NCI-H187 (cell line): ENCODE results near the gene CLSTN2.

Source experiments
- DNase-seq, 2 experiments: peaks; one replicate each; lab custom pipeline; 2025; lab: John Stamatoyannopoulos, UW

The CLSTN2 gene

DNA sequence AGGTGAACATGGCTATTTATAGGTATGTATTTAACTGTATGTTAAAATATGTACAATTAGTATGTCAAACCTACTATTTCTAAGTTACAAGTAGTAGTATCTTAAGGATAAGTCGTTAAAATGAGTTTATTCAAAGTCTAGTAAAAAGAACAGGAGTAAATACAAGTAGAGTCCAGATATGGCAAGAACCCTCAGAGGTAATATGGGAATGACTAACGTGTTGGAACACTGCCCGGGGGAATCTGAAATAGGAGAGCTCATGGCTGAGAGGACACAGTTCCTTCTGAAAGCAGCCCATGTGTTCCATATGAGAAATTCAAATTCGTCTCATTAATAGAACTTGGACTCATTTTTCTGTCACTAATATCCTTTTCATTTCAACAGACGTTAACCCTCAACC lies 158.8 kb downstream of the CLSTN2 start:
- no peak for DNase-seq

DNA sequence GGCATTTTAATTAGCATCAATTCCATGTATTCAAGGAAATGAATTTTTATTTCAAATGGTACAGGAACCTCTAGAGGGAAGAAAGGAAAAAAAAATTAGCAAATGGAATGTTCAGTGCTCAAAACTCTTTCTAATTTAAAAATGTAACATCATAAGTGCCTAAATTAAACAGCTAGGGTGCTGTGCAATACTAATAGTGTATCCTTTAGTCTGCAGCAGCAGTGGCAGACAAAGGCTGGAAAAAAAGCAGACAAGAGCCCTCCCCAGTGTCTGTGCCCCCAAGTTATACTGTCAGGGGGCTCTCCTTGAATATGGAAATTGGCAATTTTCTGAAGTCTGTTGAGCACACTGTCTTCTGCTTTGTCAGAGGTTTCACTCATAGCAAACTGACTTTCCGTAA lies 159.5 kb downstream of the CLSTN2 start:
- no peak for DNase-seq

DNA sequence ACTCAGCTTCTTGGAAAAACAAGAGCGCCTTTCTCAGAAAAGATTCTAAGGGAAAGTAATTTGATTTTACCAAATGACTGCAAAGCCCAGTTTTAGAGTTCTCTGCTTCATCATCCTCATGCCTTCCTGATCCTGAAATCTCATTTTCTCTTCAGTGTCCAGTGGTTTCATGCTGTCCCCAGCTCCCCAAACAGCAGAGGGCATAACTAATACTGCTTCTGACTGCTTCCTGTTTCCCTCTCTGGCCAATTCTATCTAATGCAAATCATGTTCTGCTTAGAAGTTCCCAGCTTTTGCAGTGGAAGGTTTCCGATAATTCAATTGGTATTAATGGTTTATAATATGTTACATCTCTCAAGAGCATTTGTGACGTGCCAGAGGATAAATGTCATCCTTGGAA lies 161.1 kb downstream of the CLSTN2 start:
- no peak for DNase-seq

DNA sequence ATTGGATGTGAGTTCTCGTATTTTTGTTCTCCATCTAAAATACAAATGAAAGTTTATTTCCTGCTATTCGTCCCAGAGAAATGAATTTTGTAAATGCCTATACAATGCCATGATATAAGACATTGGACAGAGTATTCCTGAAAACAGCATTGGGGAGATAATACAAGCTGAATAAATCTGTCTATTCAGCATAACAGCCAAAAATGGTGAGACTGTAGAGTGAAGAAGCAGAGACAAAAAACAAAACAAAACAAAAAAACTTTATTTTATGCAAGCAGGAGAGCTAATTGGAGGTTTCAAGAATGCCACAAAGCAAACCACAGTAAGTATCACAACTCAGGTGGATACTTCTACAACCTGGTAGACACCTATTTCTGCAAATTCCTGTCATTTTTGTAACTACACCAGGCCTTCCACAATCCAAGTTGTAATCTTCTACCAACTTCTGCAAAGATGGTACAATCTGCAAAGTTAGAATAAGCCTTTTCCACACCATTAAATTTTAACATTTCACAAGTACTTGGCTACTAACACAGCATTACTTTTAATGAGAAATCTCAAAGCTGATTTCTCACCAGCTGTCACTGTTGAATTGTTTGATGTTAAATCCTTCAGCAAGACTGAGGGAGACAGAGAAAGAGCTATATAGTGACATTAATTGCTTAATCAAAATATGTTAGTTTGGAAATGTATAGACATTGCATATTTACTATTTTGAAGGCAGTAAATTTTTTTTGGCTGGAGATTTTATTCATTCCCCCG lies 163.1 kb downstream of the CLSTN2 start:
- no peak for DNase-seq

DNA sequence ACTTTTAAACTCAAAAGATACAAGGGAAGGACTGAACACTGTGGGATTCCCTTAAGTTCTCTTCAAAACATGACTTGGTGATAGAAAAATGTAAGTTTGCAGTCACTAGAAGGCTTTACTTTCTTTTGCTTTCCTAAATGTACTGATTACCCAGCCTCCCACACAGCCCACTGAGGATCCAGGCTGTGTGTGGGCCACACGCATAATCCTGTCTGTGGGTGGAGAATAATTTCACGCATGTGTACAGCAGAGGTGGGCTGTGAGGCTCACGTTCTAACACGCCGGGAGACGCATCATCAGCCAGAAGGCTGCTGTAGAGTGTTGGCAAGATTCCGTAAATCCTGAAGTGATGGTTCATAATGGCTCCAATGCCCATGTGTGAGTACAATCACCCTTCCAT lies 165.5 kb downstream of the CLSTN2 start:
- DNase-seq: no peak

DNA sequence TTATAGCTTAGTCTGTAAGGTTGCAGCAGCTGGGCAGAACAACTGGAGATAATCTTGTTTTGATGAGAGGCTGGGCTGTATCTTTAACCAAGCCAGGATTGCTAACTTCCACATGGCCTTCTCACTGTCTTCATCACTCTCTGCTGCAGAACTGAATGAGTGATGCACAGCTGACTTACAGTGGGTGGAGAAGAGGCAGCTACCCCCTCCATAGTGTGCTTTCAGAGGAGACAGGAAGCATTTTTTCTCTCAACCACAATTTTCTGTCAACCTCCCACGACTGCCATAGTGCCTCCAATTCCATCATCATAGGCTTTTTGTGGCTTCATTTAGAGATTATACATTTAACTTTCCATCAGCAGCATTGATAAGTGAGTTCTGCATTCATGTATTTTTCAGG lies 168.2 kb downstream of the CLSTN2 start:
- no peak for DNase-seq

DNA sequence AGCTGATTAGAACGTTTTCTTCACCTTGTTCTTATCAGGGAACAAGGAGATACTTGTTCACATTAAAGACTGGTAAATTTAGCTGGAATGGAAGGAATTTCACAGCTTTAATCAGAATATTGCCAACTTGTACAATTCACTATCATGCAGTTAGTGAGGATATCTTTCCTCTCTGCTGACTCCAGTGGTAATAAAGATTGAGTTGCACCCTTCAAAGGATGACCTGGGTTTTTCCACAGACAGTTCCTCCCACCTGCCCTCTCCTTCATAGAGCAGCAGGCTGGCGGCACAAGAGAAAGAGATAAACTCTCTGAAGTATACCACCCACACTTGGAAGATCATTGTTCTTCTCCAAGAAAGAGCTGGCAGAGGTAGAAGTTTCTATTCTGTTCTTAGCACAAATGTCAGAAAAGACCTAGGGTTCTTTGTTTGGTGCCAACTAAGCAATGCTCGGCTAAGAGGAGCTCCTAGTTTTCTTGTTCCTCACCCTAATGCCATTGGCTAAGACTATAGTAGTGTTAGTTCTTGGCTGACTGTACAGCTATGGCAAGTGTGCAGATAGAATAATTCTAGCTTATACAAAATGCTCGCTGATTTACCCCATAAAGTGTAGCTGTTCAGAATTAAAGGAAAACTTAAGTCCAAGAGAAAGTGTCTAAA lies 169.1 kb downstream of the CLSTN2 start:
- no peak for DNase-seq

DNA sequence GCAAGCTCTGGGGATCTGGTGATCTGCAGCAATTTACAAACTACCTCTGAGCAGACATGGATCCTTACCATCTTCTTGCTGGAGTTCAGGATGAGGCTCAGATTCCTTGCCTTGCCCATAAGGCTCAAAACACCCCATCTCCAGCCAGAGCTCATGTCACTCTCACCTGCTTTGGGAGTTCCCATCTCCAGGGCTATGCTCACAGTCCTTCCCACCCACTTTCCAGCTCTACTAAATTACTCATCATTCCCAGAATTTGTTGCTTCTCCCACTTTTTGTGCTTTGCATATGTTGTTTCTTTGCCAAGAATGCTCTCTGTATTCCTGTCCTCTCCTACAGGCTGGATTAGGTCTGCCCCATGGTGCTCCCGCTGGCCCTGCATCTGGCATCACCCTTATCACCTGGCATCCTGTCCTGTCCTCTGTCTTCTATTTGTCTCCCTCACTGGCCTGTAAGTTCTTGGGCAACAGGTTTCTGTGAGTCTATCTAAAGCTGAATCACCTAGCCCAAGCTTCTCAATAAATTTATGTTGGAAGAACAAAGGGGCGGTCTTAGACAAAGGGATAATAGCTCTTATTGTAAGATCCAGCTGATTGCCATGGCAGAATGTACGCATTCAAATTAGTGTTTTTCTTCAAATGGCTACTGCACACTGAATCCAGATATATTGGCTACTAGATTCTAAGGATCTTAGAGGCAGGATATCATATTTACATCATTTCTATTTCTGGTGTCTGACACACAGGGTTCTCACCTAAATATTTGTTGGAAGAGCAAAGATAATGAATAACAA lies 179.2 kb downstream of the CLSTN2 start:
- no peak for DNase-seq

DNA sequence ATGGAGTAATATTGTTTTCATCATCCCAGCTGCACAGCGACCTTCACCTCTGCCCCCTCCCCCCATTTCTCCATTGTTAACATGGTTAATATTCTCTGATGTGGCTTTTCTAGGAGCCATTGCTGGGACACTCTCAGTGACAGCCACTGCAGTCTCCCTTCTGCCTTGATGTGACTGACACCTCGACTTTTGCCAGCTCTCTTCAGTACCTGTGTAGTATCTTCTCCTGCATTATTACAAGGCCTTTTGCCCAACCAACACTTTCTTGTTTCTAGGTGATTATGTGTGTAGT lies 179.8 kb downstream of the CLSTN2 start:
- no peak for DNase-seq

DNA sequence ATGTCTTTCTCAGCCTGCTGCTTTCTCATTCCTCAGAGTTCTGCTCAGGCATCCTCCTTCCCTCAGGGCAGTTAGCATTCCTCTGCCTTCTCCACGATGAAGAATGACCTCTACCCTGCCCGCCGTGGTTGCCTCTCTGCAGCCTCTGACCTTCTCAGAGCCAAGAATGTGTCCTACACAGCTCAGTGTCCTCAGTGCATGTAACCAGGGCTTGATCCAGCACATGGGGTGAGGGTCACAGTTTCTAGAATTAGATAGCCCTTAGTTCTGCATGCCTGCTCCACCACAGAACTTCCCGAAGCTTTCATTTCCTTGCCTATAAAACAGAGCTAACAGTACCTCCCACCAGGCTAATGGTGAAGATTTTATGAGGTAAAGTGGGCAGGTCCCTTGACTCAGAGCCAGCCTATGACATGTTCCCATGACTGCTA lies 182.1 kb downstream of the CLSTN2 start:
- no peak for DNase-seq

DNA sequence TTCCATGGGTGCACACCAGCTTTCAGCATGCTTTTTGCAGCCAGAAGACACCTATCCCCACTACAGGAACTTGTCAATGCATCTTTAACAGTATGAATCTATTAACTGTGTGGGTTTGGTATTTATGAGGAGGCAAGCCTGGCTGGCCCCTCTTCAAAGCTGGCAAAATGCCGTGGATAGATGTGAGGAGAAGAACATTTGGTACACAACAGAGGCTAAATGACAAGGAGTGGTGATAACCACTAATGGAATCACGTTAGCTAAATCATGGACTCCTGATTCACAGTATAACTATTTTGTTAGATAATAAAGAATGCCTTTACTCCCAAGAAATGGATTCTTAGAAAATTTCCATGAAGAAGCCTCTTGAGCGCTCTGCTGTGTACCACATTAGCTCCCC lies 187.2 kb downstream of the CLSTN2 start:
- DNase-seq: no peak

DNA sequence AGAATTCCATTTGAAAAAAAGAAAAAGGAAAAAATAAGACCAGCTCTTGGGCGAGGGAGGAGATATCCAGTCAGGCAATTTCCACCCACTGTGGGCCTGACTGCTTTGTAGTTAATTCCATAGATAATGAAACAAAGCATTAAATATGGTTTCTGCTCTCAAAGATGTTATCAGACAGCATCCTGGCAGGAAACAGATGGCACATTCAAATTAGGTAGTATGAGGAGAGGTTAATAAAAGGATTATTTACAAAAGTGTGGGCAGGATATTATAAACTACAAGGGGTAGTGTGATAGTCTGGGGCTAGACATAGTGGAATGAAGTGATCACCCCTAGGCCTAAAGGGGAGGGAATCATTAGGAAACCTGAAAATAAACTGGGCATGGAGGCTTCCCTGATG lies 193.2 kb downstream of the CLSTN2 start:
- no peak for DNase-seq

DNA sequence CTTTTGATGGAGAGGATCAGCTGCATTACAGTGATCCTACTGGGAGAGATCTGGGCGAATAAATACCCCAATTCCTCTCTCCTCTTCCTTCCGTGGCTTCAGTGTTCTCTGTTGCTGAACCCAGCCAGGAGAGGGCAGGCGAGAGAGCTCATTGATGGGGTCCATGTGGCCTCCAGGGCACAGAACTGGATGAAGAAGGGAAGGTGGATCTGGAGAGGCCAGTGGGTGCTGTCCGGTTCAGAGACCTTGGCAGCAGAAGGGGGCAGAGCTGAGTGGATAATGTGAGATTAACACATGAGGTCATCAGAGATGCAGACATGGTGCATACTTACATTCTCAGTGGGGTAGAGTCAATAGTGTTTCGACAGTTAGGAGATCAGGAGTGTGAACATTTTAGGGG lies 193.6 kb downstream of the CLSTN2 start:
- peak in 1 of 2 experiments; percentile 4 for DNase-seq

DNA sequence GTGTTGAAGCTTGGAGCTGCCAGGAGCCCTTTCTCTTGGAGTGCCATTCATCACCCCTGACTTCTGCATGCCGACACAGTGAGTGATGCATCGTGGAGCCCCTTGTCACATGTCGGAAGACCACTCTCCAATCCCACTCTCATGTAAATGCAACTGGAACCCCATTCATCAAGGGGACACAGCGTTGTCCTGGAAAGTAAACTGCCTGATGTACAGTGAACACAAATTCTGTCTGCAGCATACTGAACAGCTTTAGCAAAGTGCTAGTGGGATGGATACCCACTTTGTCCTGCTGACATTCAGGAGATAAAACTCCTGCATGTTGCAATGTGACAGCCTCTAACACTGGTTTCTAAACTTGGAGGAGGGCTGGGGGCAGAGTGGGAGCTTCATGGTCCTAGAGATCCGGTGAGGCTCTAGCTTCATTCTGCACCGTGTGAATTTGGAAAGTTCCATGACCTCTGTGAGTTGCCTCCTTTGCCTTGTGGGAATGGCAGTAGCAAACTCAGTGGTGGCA lies 194.8 kb downstream of the CLSTN2 start:
- no peak for DNase-seq

DNA sequence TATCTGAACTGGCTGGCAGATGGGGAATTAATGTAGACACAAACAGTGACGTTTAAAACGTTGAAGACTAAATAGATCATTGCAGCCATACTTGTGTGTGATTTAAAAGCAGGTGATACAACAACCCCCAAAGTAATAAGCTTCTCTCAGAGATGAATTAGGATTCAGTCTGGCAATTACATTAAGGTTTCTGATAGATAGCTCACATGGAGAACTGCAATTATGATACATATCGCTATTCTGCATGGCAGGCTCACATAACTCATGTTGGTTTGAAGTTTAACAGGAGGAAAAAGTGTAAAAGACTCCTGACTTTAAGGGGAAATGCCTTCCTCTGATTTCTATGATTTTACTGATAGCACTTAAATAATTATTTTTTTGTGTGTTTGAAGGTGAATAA lies 196.9 kb downstream of the CLSTN2 start:
- DNase-seq: no peak

DNA sequence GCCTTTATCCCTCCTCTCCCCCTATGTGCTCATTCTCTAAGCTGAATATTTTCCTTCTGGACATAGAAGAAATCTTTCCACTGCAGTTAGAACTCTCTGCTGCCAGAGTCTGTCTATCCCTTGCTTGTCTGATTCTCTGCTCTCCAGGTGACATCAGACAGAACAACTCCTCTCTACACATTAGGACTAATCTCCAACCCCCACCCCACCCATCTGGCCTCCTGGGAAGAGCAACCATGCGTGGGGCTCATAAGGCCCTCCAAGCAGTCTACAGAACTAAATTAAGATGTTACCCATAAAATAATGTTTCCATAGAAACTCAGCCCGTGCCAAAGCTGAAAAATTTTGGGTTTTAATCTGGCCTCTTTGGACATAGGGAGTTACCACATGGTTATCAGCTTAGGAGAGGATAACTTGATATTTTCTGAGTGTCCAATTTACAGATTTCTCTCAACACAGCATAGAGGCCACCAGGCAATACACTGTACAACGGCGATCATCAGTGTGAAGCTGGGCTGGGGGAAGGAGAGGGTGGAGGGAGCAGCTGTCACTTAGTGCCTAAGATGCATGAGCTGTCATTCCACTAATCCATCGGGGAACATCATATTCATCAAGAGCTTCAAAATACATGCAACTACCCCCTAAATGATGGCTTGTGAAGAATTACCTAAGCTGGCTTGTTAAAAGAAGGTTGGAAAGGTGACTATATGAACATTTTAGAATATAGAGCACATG lies 199.4 kb downstream of the CLSTN2 start:
- no peak for DNase-seq

DNA sequence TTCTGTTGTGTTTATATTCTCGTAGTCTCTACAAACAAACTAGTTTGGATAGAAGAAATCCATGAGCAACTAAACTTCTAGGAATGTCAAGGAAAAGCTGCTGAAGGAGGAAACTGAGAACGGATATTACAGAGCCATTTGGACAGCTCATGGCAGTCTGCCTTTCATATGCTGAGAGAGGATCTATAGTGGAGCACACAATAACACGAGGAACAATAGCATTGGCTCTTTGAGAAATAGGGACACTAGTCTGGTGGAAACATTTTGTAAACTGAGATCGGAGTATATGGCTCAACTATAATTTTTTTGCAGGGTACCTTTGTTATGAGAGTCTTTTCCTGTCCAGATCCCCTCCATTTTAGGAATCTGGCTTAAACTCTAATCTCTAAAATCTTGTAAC lies 200.5 kb downstream of the CLSTN2 start:
- no peak for DNase-seq

DNA sequence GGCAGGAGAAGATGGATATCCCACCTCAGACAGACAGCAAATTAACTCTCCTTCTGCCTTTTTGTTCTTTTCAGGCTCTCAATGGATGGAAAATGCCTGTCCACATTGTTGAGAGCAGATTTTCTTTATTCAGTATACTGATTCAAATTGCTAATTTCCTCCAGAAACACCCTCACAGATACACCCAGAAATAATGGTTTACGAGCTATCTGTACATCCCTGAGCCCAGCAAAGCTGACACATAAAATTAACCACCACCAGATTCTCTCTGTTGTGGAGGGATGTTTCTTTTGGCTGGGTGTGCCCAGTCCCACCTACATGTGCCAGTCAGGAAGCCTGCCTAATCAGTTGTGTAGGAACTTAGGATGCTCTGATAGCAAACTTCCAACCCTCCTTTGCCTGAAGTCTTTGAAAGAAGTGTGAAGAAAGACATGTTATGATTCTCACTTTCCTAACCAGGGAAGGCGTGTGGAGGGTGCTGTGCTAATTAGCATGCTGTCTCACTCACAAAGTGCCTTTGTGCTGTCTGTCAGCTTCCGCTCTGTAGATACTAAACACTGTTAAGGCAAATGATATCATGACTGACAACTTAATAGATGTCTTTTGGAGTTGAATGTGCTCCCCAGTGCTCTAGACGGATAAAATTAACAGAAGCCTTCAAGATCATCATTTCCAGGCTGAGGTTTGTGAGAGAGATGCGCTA lies 208.5 kb downstream of the CLSTN2 start:
- DNase-seq: no peak

DNA sequence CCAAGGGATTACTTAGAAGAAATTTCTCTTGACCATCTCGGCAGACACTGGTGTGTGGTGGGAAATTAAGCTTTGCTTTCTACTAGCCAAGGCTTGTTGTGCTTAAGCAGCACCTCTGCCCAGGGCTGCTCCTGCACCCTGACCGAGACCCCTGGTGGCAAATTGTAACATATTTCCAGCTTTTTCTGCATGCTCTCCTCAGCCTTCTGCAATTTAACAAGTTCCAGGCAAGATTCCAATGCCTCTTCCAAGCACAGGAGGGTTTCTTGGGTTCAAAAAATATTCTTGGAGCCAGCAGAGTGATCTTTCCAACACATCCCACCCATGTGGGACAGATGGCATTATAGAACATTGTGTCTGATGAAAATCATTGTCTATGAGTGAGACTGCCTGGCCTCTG lies 210.5 kb downstream of the CLSTN2 start:
- no peak for DNase-seq

DNA sequence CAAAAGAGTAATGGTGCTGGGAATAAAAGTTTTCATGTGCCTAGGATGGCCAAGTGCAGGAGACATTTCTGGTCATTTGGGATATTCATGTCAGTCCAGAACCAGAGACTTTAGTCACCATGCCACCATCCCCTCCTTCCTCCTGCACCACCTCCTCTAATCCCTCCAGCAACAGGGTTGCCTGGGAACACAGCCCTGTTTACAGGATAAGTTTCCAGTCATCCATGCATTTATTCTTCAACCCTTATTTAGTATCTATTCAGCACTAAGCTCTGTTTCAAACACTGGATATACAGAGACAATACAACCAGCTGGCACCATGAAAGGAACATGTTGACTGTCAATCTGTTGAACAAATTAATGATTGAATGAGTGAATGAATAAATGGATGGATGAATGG lies 211.7 kb downstream of the CLSTN2 start:
- DNase-seq: no peak

DNA sequence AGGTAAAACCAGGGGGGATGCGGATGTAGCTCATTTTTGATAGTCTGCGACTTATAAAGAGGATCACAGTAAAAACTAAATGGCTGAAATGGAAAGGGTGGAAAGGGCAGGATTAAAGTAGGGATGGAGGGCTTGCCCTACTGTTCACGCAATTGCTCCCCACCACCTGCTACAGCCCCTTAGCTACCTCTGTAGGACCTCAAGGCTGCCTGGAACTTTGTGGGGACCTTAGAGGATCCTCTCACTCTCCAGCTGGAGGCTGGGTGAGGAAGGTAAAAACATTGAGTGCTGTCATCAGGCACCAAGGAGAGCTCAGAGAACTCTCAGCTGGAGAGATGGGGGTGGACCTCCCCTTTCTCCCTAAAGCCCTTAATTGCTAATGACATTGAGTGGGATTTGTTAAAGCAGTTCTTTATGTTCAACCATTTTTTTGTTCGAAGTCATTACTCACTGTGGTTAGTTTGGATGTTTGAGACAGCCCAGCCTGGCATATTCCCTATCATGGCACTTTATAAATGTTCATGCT lies 213.0 kb downstream of the CLSTN2 start:
- no peak for DNase-seq
